GM12878 (cell line): Measurements from ENCODE around the gene LCMT1. TPM values are rescaled to one million over a fixed set of nuclear protein-coding genes. Genes with fewer than 3 reads are reported as not detected.

Experiments
- ATAC-seq: fragments of 200-7000 bp; cut with Tn5 transposase; 3 replicates; pipeline ENCODE4 v1.9.1; 2020; ENCODE audit warnings: mild to moderate bottlenecking, moderate library complexity
- BruUV-seq: library from RNA; stranded (reverse); fragments of 400-500 nt; replicated peaks from 2 replicates; lab custom pipeline; 2021; lab: Mats Ljungman, UMichigan
- CTCF ChIA-PET: fragments of 300-600 bp; sonication (Branson Sonifier 250); formaldehyde crosslinking; extraction: SDS; loops from one replicate; lab custom pipeline; 2021; ENCODE audit warnings: inconsistent platforms; lab: Yijun Ruan, JAX
- POLR2A ChIA-PET: fragments of 350-600 bp; formaldehyde crosslinking; extraction: SDS; loops from one replicate; lab custom pipeline; 2021; ENCODE audit warnings: inconsistent platforms; lab: Charles Lee
- RAD21 ChIA-PET: fragments of 300-600 bp; sonication (Branson Sonifier 250); formaldehyde crosslinking; loops from one replicate; lab custom pipeline; 2023; ENCODE audit warnings: antibody characterized with exemption; ENCODE audit not compliant: unreplicated experiment; lab: Charles Lee
- SMC1A ChIA-PET: fragments of 300-600 bp; sonication (Branson Sonifier 250); formaldehyde crosslinking; loops from one replicate; lab custom pipeline; 2023; ENCODE audit not compliant: unreplicated experiment, uncharacterized antibody; lab: Charles Lee
- DNase-seq: peaks from one replicate; pipeline ENCODE4 v3.0.0-alpha.2; 2011; ENCODE audit warnings: low read depth, low spot score
- FAIRE-seq: peaks from 3 replicates; lab custom pipeline; 2011; peaks lifted over from hg19 to GRCh38; lab: Jason Lieb, UNC
- H2AFZ ChIP-seq: 2 replicates; pipeline ENCODE4 v1.6.0; 2011; ENCODE audit warnings: low read depth, low read length, control low read depth; ENCODE audit not compliant: control insufficient read depth
- H3K27ac ChIP-seq: 2 replicates; pipeline ENCODE4 v1.5.1; 2011; ENCODE audit warnings: control low read depth; ENCODE audit not compliant: control insufficient read depth, insufficient read depth
- H3K27me3 ChIP-seq, 2 experiments: replicated peaks in 1 of 2; 2 replicates each; pipeline versions ENCODE4 v1.6.0 to v1.6.1; 2011; ENCODE audit warnings: low read length in 1 of 2; ENCODE audit not compliant: control insufficient read depth in 2 of 2, insufficient read depth in 2 of 2
- H3K36me3 ChIP-seq, 2 experiments: 2 replicates each; pipeline ENCODE4 v1.5.1; 2011; ENCODE audit warnings: low read length in 1 of 2; ENCODE audit not compliant: control insufficient read depth in 2 of 2, insufficient read depth in 2 of 2
- H3K4me1 ChIP-seq: 2 replicates; pipeline ENCODE4 v1.6.1; 2011; ENCODE audit warnings: mild to moderate bottlenecking, low read length, moderate library complexity, mixed read lengths; ENCODE audit not compliant: control insufficient read depth, insufficient read depth
- H3K4me2 ChIP-seq: 2 replicates; pipeline ENCODE4 v1.6.0; 2011; ENCODE audit warnings: control low read depth; ENCODE audit not compliant: control insufficient read depth, insufficient read depth
- H3K4me3 ChIP-seq: fragments of 200-600 bp; sonication (generic); 2 replicates; pipeline ENCODE4 v1.5.1; 2016
- H3K79me2 ChIP-seq: 2 replicates; pipeline ENCODE4 v1.6.0; 2011; ENCODE audit warnings: low read length; ENCODE audit not compliant: control insufficient read depth, insufficient read depth
- H3K9ac ChIP-seq: 2 replicates; pipeline ENCODE4 v1.8.0; 2011; ENCODE audit warnings: low read length, control low read depth, mixed read lengths; ENCODE audit not compliant: control insufficient read depth, insufficient read depth
- H3K9me3 ChIP-seq: replicated peaks from 3 replicates; pipeline ENCODE4 v1.5.1; 2011; ENCODE audit warnings: mild to moderate bottlenecking, low read length; ENCODE audit not compliant: control insufficient read depth, insufficient read depth
- H4K20me1 ChIP-seq: 2 replicates; pipeline ENCODE4 v1.6.0; 2011; ENCODE audit not compliant: control insufficient read depth, insufficient read depth
- BCL11A ChIP-seq: IDR thresholded peaks from 2 replicates; pipeline ENCODE4 v1.6.1; 2011; ENCODE audit warnings: low read depth, low read length
- CTCF ChIP-seq, 3 experiments: IDR thresholded peaks in 2 of 3; conservative IDR thresholded peaks in 1 of 3; 2 replicates each; pipeline ENCODE4 v1.5.1; 2011; ENCODE audit warnings: low read depth in 3 of 3, low read length in 3 of 3, mild to moderate bottlenecking in 3 of 3, control low read depth in 2 of 3, moderate library complexity in 2 of 3, inconsistent platforms in 1 of 3, mixed read lengths in 1 of 3; ENCODE audit not compliant: control insufficient read depth in 2 of 3, insufficient read depth in 1 of 3; ENCODE audit errors: extremely low read depth in 1 of 3
- GABPA ChIP-seq: IDR thresholded peaks from 2 replicates; pipeline ENCODE4 v1.6.1; 2014; ENCODE audit warnings: antibody characterized with exemption, low read depth, mild to moderate bottlenecking, inconsistent platforms
- HDAC6 ChIP-seq: fragments of 200-600 bp; sonication (generic); IDR thresholded peaks from one replicate; pipeline ENCODE4 v1.8.0; 2017; ENCODE audit warnings: antibody characterized with exemption; ENCODE audit not compliant: unreplicated experiment
- NFYA ChIP-seq: IDR thresholded peaks from 2 replicates; pipeline ENCODE4 v1.6.1; 2011; ENCODE audit warnings: low read depth, mild to moderate bottlenecking, low read length, improper control_type of control experiment, borderline replicate concordance
- PML ChIP-seq: IDR thresholded peaks from 2 replicates; pipeline ENCODE4 v1.6.1; 2012; ENCODE audit warnings: low read length, inconsistent platforms
- POLR2AphosphoS2 ChIP-seq: IDR thresholded peaks from 2 replicates; pipeline ENCODE4 v1.6.1; 2011; ENCODE audit warnings: low read depth, mild to moderate bottlenecking, low read length, improper control_type of control experiment, moderate library complexity
- RUNX3 ChIP-seq: IDR thresholded peaks from 2 replicates; pipeline ENCODE4 v1.6.1; 2012; ENCODE audit warnings: low read length, inconsistent platforms
- WGBS: methylation state at CpG from one replicate; pipeline ENCODE4 v1.1.6; 2016; ENCODE audit warnings: low lambda C conversion rate; ENCODE audit not compliant: insufficient replicate concordance, insufficient coverage; ENCODE audit errors: missing lambda C conversion rate; 5-methylcytosine and 5-hydroxymethylcytosine counted together
- in situ Hi-C: fragments of 300-500 bp; cut with MboI; formaldehyde crosslinking; loops from 9 replicates; pipeline ENCODE4 v1.14.3; 2018; ENCODE audit warnings: mixed read lengths
- intact Hi-C: fragments of 100-400 bp; cut with micrococcal nuclease; formaldehyde crosslinking; loops from one replicate; pipeline ENCODE4 v1.14.2; 2022; ENCODE audit not compliant: unreplicated experiment
- polyA plus RNA-seq, 11 experiments: library from polyadenylated mRNA; depleted of rRNA in 4 of 11; unstranded in 6 of 11; stranded (reverse) in 5 of 11; fragments of >200 nt; fragmentation: Nextera tagmentation in 4 of 11; fragmentation: Illumina TruSeq in 1 of 11; extraction: Ambion mirVana in 4 of 11; extraction: Trizol in 1 of 11; gene quantifications; 1 replicate in 1 of 11; 2 replicates in 10 of 11; pipeline versions ENCODE4 v1.2.1 to v1.2.3, GENCODE V29; 2011 to 2016; ENCODE audit warnings: inconsistent platforms in 2 of 11, missing spikeins in 2 of 11, low read depth in 1 of 11
- total RNA-seq, 4 experiments: library from RNA; depleted of rRNA in 3 of 4; stranded (reverse); fragments of >200 nt in 3 of 4; fragmentation: Illumina TruSeq in 1 of 4; extraction: Trizol in 1 of 4; gene quantifications; 2 replicates each; pipeline versions ENCODE4 v1.2.1 to v1.2.3, GENCODE V29; 2013 to 2021

Gene LCMT1
- total and polyA plus RNA-seq, 10 of the 15 experiments (the other 5 are each of a cell fraction or from before 2014, with no cell fraction given), result 19.7 to 51.2 (median 32.6) TPM

- BruUV-seq, result no TSS peak
- DNase-seq (no peak), ATAC-seq (peak; percentile 32; the same call in 1 of the 3 replicates), FAIRE-seq (no peak)
- H3K27ac ChIP-seq, result no peak overlapping the region
- SMC1A ChIA-PET, result interaction anchor here (0.7 to 2.0 kb wide), 4 partner anchors 9 to 80 kb away, joined by 3 to 4 read pairs (median 3); no protein-coding TSS in a partner anchor
- peak; percentile 51; the same call in 1 of the 2 replicates for TF ChIP-seq RUNX3
- no peak for TF ChIP-seq POLR2AphosphoS2
- TF ChIP-seq GABPA, result no peak
- H3K4me1 ChIP-seq, result peaks cover 4% of the 10 kb centered on the region; the same call in 1 of the 2 replicates
- H2AFZ ChIP-seq, result no peak overlapping the region
- no peak overlapping the region for H3K9ac ChIP-seq
- H3K4me2 ChIP-seq, result no peak overlapping the region
- 45% methylated on average over 4 of the region's 4 CpGs for whole genome bisulfite sequencing
- POLR2A ChIA-PET, result interaction anchor here (1.4 kb wide), 1 partner anchor 8 kb away, joined by 3 read pairs; no protein-coding TSS in a partner anchor
- H3K27me3 ChIP-seq, result no peaks in the 10 kb centered on the region
- H4K20me1 ChIP-seq, result no peaks in the 10 kb centered on the region
- CTCF ChIA-PET, result no interaction called here
- no peak overlapping the region for H3K4me3 ChIP-seq
- no peaks in the 10 kb centered on the region for H3K9me3 ChIP-seq
- intact Hi-C loops, result no loop called here
- in situ Hi-C loops, result no loop called here
- H3K36me3 ChIP-seq, result no peaks in the 10 kb centered on the region
- H3K79me2 ChIP-seq, result no peaks in the 10 kb centered on the region
- RAD21 ChIA-PET, result interaction anchor here (1.3 to 1.6 kb wide), 2 partner anchors 28 to 31 kb away, joined by 3 read pairs; partner anchors contain the start of gene LCMT1
These were observed 31.7 kb upstream of the LCMT1 start for GRCh38 chr16:25079637-25080378.

- Histone ChIP-seq H2AFZ (no peak overlapping the region), H3K4me3 (no peak overlapping the region), H3K27me3 (no peaks in the 10 kb centered on the region), H3K27ac (no peak overlapping the region), H4K20me1 (no peaks in the 10 kb centered on the region), H3K9me3 (no peaks in the 10 kb centered on the region), H3K4me1 (peaks cover 4% of the 10 kb centered on the region; the same call in 1 of the 2 replicates), H3K9ac (no peak overlapping the region), H3K36me3 (no peaks in the 10 kb centered on the region), H3K79me2 (no peaks in the 10 kb centered on the region), H3K4me2 (no peak overlapping the region)
- SMC1A ChIA-PET, result no interaction called here
- BruUV-seq, result no TSS peak
- DNase-seq (no peak), ATAC-seq (no peak), FAIRE-seq (no peak)
- TF ChIP-seq BCL11A (no peak), HDAC6 (no peak), CTCF (IDR thresholded peaks at IDR 0.05 in 2 of 3, conservative IDR thresholded peaks at IDR 0.05 in 1 of 3; ENCODE audit: control insufficient read depth in 2 of 3, extremely low read depth in 1 of 3, insufficient read depth in 1 of 3, low read depth in 3 of 3, low read length in 3 of 3) (no peak), POLR2AphosphoS2 (no peak), NFYA (no peak), PML (no peak)
- POLR2A ChIA-PET, result no interaction called here
- CTCF ChIA-PET, result interaction anchor here (1.5 kb wide), 1 partner anchor 145 kb away, joined by 6 read pairs; no protein-coding TSS in a partner anchor
- 75% methylated on average over 5 of the region's 5 CpGs for WGBS
- intact Hi-C loops, result no loop called here
- RAD21 ChIA-PET, result no interaction called here
- in situ Hi-C loops, result no loop called here
These were observed 31.0 kb upstream of the LCMT1 start for GRCh38 chr16:25080420-25081131.
